Ishikawa (cell line): ENCODE results near the gene NUP35.

Experiments
- CEBPB ChIP-seq: IDR thresholded peaks from 2 replicates; pipeline ENCODE4 v1.6.1; 2012
- CREB1 ChIP-seq: IDR thresholded peaks from 2 replicates; pipeline ENCODE4 v1.6.1; 2012; ENCODE audit warnings: low read depth
- EGR1 ChIP-seq: IDR thresholded peaks from 2 replicates; pipeline ENCODE4 v1.6.1; 2012
- EP300 ChIP-seq: IDR thresholded peaks from 2 replicates; pipeline ENCODE4 v1.6.1; 2012; ENCODE audit warnings: borderline replicate concordance
- FOXM1 ChIP-seq: IDR thresholded peaks from 2 replicates; pipeline ENCODE4 v1.6.1; 2012; ENCODE audit warnings: low read depth, borderline replicate concordance
- MAX ChIP-seq: IDR thresholded peaks from 2 replicates; pipeline ENCODE4 v1.6.1; 2012
- NFIC ChIP-seq: IDR thresholded peaks from 2 replicates; pipeline ENCODE4 v1.6.1; 2012
- RAD21 ChIP-seq: IDR thresholded peaks from 2 replicates; pipeline ENCODE4 v1.6.1; 2012; ENCODE audit warnings: low read depth
- REST ChIP-seq: IDR thresholded peaks from 2 replicates; pipeline ENCODE4 v1.6.1; 2012; ENCODE audit warnings: low read depth, mild to moderate bottlenecking
- TAF1 ChIP-seq: IDR thresholded peaks from 2 replicates; pipeline ENCODE4 v1.6.1; 2012; ENCODE audit warnings: low read depth, mild to moderate bottlenecking
- TCF12 ChIP-seq: IDR thresholded peaks from 2 replicates; pipeline ENCODE4 v1.6.1; 2012; ENCODE audit warnings: low read depth
- TEAD4 ChIP-seq: IDR thresholded peaks from 2 replicates; pipeline ENCODE4 v1.6.1; 2012
- USF1 ChIP-seq: IDR thresholded peaks from 2 replicates; pipeline ENCODE4 v1.6.1; 2012
- YY1 ChIP-seq: IDR thresholded peaks from 2 replicates; pipeline ENCODE4 v1.6.1; 2012; ENCODE audit warnings: low read depth
- ZBTB7A ChIP-seq: IDR thresholded peaks from 2 replicates; pipeline ENCODE4 v1.6.1; 2012; ENCODE audit warnings: low read depth

The NUP35 gene

DNA sequence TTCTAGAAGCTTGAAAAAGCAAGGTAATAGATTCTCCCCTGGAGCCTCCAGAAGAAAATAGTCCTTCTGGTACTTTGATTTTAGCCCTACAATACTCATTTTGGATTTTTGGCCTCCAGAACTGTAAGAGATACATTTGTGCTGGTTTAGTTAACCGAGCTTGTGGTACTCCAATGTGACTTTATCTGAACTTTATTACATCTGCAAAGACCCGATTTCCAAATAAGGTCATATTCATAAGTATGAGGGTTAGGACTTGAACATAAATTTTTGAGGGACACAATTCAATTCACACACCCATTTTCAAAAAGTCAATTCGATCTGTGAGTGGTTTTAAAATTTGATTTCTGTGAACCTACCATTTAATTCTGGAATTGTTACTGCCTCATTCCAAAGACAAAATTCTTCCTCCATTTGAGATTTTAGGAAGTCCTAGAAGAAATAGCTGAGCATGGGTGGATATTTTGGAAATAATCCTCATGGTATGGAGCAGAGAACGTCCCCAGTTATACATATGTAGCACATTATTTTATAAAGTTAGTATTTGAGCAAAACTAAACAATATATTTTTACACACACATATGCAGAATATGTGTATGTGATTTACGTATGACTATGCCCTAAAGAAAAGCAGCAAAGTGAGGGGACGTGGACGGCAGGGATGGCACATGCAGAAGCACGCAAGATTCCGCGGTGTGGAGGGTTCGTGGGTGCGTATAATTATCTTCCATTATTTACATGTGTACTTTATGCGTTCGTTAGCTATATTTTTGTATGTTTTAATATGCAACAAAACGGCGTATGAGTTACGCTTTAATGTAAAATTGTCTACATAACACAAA is 905 bp upstream of the NUP35 start:
- TF ChIP-seq NFIC (no peak), TEAD4 (no peak), REST (no peak), MAX (no peak), CREB1 (no peak), TCF12 (no peak), USF1 (no peak), FOXM1 (no peak), EP300 (no peak), CEBPB (no peak), ZBTB7A (no peak), YY1 (no peak), TAF1 (no peak), RAD21 (no peak), EGR1 (no peak)

- TF ChIP-seq FOXM1 = no peak
Observed at GRCh38 chr2:183123959-183124221, 353 bp upstream of the NUP35 start.

- TF ChIP-seq NFIC (no peak; the same call in 1 of the 2 replicates), CREB1 (no peak), FOXM1 (no peak), CEBPB (no peak), TAF1 (no peak), EGR1 (no peak), TCF12 (no peak), REST (no peak), YY1 (no peak), USF1 (no peak), EP300 (no peak)
Observed at GRCh38 chr2:183124957-183125255, 663 bp downstream of the NUP35 start.

DNA sequence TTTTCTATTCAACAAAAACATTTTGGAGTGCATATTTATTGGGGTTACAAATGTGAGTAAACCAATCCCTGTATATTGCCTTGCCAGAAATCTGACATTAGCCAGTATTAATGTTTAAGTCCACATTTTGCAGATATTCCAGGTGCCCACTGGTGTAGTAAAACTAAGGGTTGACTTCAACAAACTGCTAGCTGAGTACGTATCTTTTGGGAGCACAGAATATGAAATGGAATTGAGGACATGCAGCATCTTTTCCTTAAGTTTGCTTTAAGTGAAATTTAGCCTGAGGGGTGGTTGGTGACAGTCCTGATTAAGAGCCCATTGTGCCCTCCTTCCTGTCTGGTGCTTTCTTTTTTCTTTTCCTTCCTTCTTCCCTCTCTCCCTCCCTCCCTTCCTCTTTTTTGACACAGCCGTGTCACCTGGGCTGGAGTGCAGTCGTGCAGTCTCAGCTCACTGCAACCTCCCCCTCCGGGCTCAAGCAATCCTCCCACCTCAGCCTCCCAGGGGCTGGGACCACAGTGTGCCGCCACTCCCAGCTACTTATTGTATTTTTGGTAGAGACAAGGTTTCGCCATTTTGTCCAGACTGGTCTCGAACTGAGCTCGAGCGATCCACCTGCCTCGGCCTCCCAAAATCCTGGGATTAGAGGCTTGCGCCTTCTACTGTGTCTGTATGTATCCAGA is 1.6 kb downstream of the NUP35 start:
- TF ChIP-seq FOXM1 (no peak), EP300 (no peak)

DNA sequence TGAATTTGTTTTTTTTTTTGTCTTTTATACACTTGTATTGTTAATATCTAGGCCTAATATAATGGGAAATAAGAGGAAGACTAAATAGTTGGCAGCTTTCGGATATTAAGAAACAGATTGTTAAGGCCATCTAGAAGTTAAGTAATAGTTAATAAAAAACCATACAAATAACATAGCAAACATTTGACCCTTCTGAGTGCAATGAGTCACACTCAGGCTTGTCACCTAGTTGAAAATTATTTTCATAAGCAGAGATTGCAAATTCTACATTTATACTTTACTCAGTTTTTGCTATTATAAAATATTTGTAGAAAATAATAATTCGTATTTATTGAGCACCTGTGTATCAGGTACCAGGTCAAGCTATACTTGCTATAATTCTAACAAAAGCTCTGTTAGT is 2.4 kb downstream of the NUP35 start:
- no peak for TF ChIP-seq YY1
- no peak for TF ChIP-seq ZBTB7A
- no peak for TF ChIP-seq TEAD4
- no peak for TF ChIP-seq FOXM1
- no peak for TF ChIP-seq REST
- TF ChIP-seq EGR1 = no peak
- TF ChIP-seq TAF1 = no peak
- TF ChIP-seq USF1 = no peak
- TF ChIP-seq EP300 = no peak
- TF ChIP-seq RAD21 = no peak
- TF ChIP-seq TCF12 = no peak
- TF ChIP-seq NFIC = no peak
